ENCODE measurements around the gene B3GAT1. TPM values are rescaled to one million over a fixed set of nuclear protein-coding genes. Genes with fewer than 3 reads are reported as not detected.

Gene B3GAT1
- total RNA-seq, 1 experiment from 2014 or later: 3.7 TPM

DNA sequence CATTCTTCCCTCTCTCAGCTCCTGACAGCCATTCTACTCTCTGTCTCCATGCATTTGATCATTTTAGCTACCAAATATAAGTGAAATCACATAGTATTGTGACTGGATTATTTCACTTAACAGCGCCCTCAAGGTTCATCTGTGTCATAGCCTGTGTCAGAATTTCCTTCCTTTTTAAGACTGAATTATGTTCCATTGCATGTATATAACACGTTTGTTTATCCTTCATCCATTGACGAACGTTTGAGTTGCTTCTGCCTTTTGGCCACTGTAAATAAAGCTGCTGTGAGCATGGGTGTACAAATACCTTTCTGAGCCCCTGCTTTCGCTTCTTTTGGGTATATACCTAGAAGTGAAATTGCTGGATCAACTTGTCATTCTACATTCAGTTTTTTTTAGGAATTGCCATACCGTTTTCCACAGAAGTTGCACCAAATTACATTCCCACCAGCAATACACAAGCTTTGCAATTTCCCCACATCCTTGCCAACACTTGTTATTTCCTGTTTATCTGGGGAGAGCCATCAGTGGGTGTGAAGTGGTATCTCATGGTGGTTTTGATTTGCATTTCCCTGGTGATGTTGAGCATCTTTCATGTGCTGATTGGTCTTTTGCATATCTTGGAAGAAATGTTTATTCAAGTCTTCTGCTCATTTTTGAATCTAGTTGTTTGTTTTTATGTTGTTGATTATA lies 62.8 kb downstream of the B3GAT1 start:
- Histone ChIP-seq H3K4me3 (ENCODE audit: low read depth, low read length, poor library complexity, severe bottlenecking) (no peak overlapping the region), H3K4me1 (ENCODE audit: insufficient read depth, low read length, poor library complexity, severe bottlenecking) (no peaks in the 10 kb centered on the region), H3K27me3 (replicated peaks; ENCODE audit: insufficient read depth, low read depth, low read length, poor library complexity) (no peaks in the 10 kb centered on the region), H3K36me3 (ENCODE audit: insufficient read depth, low read length, poor library complexity, severe bottlenecking) (no peaks in the 10 kb centered on the region), H3K27ac (ENCODE audit: low read depth, low read length, poor library complexity, severe bottlenecking) (no peak overlapping the region), H3K9me3 (ENCODE audit: low read depth, low read length, poor library complexity, severe bottlenecking) (no peaks in the 10 kb centered on the region)
- TF ChIP-seq, protein P1, sequence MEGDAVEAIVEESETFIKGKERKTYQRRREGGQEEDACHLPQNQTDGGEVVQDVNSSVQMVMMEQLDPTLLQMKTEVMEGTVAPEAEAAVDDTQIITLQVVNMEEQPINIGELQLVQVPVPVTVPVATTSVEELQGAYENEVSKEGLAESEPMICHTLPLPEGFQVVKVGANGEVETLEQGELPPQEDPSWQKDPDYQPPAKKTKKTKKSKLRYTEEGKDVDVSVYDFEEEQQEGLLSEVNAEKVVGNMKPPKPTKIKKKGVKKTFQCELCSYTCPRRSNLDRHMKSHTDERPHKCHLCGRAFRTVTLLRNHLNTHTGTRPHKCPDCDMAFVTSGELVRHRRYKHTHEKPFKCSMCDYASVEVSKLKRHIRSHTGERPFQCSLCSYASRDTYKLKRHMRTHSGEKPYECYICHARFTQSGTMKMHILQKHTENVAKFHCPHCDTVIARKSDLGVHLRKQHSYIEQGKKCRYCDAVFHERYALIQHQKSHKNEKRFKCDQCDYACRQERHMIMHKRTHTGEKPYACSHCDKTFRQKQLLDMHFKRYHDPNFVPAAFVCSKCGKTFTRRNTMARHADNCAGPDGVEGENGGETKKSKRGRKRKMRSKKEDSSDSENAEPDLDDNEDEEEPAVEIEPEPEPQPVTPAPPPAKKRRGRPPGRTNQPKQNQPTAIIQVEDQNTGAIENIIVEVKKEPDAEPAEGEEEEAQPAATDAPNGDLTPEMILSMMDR (conservative IDR thresholded peaks at IDR 0.05; ENCODE audit: low read depth, low read length): no peak
- no peak for TF ChIP-seq EZH2 (IDR thresholded peaks at IDR 0.05; ENCODE audit: borderline replicate concordance, low read depth, low read length, poor library complexity, severe bottlenecking)
- ChIA-PET POLR2A (ENCODE audit: low non-redundant PET) (no interaction called here), CTCF (no interaction called here)
- no peak for DNase-seq (ENCODE audit: low spot score)
- BruUV-seq (replicated peaks): no TSS peak
- intact Hi-C loops (cut with micrococcal nuclease; ENCODE audit: unreplicated experiment): no loop called here

DNA sequence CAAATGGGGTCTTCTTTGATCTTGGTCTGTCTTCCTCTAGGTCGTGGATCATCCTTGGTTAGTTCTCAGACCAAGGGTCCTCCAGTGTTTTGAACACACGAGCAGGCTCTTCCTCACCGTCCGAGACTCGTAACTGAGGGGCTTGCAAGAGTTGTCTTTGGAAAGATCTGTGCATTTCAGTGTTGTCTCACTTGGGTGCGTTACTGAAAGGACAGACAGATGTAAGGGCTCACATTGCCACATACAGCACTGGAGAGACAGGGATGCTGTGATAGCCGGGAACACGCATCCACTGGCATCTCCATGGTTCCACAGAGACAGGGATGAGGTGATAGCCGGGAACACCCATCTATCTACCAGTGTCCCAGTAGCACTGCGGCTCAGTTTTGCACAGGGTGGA lies 64.6 kb downstream of the B3GAT1 start:
- ChIA-PET CTCF (no interaction called here), POLR2A (ENCODE audit: low non-redundant PET) (no interaction called here)
- Histone ChIP-seq H3K27me3 (replicated peaks; ENCODE audit: insufficient read depth, low read depth, low read length, poor library complexity) (no peaks in the 10 kb centered on the region), H3K9me3 (ENCODE audit: low read depth, low read length, poor library complexity, severe bottlenecking) (no peaks in the 10 kb centered on the region), H3K4me1 (ENCODE audit: insufficient read depth, low read length, poor library complexity, severe bottlenecking) (no peaks in the 10 kb centered on the region), H3K27ac (ENCODE audit: low read depth, low read length, poor library complexity, severe bottlenecking) (no peak overlapping the region), H3K4me3 (ENCODE audit: low read depth, low read length, poor library complexity, severe bottlenecking) (no peak overlapping the region), H3K36me3 (ENCODE audit: insufficient read depth, low read length, poor library complexity, severe bottlenecking) (no peaks in the 10 kb centered on the region)
- intact Hi-C loops (cut with micrococcal nuclease; ENCODE audit: unreplicated experiment): no loop called here
- no peak for DNase-seq (ENCODE audit: low spot score)
- TF ChIP-seq, protein P1 (conservative IDR thresholded peaks at IDR 0.05; ENCODE audit: low read depth, low read length): no peak
- no peak for TF ChIP-seq EZH2 (IDR thresholded peaks at IDR 0.05; ENCODE audit: borderline replicate concordance, low read depth, low read length, poor library complexity, severe bottlenecking)
- no TSS peak for BruUV-seq (replicated peaks)

DNA sequence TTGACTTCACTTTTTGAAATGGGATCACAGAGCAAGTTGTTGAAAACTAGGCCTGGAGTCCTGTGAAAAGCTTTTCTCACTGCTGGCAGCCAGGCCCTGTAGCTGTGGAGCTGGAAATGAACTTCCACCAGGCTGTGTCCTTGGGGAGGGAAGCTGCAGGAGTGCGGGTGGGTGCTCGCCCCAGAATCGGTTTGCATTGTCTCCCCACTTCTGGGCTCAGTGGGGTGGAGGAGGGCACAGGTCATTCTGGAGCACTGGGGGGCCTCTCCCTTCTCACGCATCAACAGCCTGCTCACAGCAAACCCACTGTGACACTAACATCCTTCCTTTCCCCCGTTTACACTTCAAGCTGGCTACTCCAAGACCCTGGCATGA lies 65.1 kb downstream of the B3GAT1 start:
- no peak for DNase-seq (ENCODE audit: low spot score)
- ChIA-PET POLR2A (ENCODE audit: low non-redundant PET) (no interaction called here), CTCF (no interaction called here)
- Histone ChIP-seq H3K9me3 (ENCODE audit: low read depth, low read length, poor library complexity, severe bottlenecking) (no peaks in the 10 kb centered on the region), H3K4me3 (ENCODE audit: low read depth, low read length, poor library complexity, severe bottlenecking) (no peak overlapping the region), H3K27me3 (replicated peaks; ENCODE audit: insufficient read depth, low read depth, low read length, poor library complexity) (no peaks in the 10 kb centered on the region), H3K36me3 (ENCODE audit: insufficient read depth, low read length, poor library complexity, severe bottlenecking) (no peaks in the 10 kb centered on the region), H3K27ac (ENCODE audit: low read depth, low read length, poor library complexity, severe bottlenecking) (no peak overlapping the region), H3K4me1 (ENCODE audit: insufficient read depth, low read length, poor library complexity, severe bottlenecking) (no peaks in the 10 kb centered on the region)
- intact Hi-C loops (cut with micrococcal nuclease; ENCODE audit: unreplicated experiment): no loop called here
- BruUV-seq (replicated peaks): no TSS peak
- TF ChIP-seq EZH2 (IDR thresholded peaks at IDR 0.05; ENCODE audit: borderline replicate concordance, low read depth, low read length, poor library complexity, severe bottlenecking): no peak
- TF ChIP-seq, protein P1 (conservative IDR thresholded peaks at IDR 0.05; ENCODE audit: low read depth, low read length): no peak

All from A673 (cell line).